ENCODE measurements around the gene OR6C2.

Gene OR6C2

DNA sequence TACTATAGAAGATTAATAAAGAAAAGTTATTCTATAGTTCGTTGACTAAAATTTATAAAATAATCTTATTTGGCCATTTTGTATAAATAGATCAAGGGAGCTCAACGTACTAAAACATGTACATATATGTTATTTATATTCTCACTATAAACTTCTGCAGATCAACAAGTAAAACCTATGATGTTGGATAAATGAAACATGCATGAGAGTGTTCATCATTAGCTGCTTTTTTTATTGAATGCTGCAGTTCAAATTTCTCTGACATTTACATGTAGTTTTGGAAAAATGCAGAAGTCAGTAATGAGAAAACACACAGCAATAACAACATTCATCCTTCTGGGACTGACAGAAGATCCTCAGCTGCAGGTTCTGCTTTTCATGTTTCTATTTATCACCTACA, 48.2 kb downstream of the OR6C2 start, which contains the start of gene OR6C68:
Gene OR6C68, plus strand, starts transcription at position 301 of the 400 bp plus-strand sequence. Its CDS starts 0 bp downstream, at position 301.
- no peak for TF ChIP-seq CTCF (conservative IDR thresholded peaks at IDR 0.05; ENCODE audit: control insufficient read depth, insufficient read depth, low read depth, low read length)
- H3K4me3 ChIP-seq (ENCODE audit: control insufficient read depth, low read depth, low read length): no peak within 1 kb of the TSS
- DNase-seq (ENCODE audit: low read depth): no peak

DNA sequence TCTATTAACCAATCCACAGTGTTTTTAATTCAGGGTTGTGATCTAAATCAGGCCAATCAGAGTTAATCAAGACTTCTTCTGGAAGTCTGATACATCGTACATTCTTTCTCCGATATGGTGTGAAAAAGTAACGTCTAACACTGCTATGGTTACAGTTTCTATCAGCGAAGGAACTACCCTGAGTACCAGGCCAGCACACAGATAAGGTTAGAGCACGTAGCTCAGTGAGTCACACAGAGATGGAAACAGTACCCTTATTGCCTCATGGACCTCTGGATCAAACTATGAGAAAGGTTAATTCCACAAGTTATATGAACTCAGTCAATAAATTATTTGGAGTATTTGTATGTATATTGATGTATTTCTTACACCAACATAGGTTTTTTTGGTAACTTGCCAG, 51.6 kb downstream of the OR6C2 start:
- no peak for TF ChIP-seq CTCF (conservative IDR thresholded peaks at IDR 0.05; ENCODE audit: control insufficient read depth, insufficient read depth, low read depth, low read length)
- no peak for DNase-seq (ENCODE audit: low read depth)
- H3K4me3 ChIP-seq (ENCODE audit: control insufficient read depth, low read depth, low read length): no peak overlapping the region

DNA sequence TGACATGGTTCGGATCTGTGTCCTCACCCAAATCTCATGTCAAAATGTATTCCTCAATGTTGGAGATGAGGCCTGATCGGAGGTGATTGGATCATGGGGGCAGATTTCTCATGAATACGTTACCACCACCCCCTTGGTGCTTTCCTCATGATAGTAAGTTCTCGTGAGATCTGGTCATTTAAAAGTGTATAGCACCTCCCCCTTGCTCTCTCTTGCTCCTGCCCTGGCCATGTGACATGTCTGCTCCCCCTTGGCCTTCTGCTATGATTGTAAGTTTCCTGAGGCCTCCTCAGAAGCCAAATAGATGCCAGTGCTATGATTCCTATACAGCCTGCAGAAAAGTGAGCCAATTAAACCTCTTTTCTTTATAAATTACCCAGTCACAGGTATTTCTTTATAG, 55.4 kb downstream of the OR6C2 start:
- no peak for TF ChIP-seq CTCF (conservative IDR thresholded peaks at IDR 0.05; ENCODE audit: control insufficient read depth, insufficient read depth, low read depth, low read length)
- no peak overlapping the region for H3K4me3 ChIP-seq (ENCODE audit: control insufficient read depth, low read depth, low read length)
- no peak for DNase-seq (ENCODE audit: low read depth)

GRCh38 chr12:55499810-55500252, 56.0 kb downstream of the OR6C2 start:
- TF ChIP-seq CTCF (conservative IDR thresholded peaks at IDR 0.05; ENCODE audit: control insufficient read depth, insufficient read depth, low read depth, low read length): no peak
- H3K4me3 ChIP-seq (ENCODE audit: control insufficient read depth, low read depth, low read length): no peak overlapping the region
- no peak for DNase-seq (ENCODE audit: low read depth)

DNA sequence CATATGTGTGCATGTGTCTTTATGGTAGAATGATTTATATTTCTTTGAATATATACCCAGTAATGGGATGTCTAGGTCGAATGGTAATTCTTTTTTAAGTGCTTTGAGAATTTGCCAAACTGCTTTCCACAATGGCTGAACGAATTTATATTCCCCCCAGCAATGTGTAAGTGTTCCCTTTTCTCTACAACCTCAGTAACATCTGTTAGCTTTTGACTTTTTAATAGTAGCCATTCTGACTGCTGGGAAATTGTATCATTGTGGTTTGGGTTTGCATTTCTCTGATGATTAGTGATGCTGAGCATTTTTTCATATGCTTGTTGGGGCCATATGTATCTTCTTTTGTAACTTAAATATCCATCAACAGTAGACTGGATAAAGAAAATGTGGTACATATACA, 57.7 kb downstream of the OR6C2 start:
- no peak for TF ChIP-seq CTCF (conservative IDR thresholded peaks at IDR 0.05; ENCODE audit: control insufficient read depth, insufficient read depth, low read depth, low read length)
- no peak for DNase-seq (ENCODE audit: low read depth)
- H3K4me3 ChIP-seq (ENCODE audit: control insufficient read depth, low read depth, low read length): no peak overlapping the region
